Esophagus muscularis mucosa (tissue), 3 donors: ENCODE data around the gene C12orf57.

Source experiments
- EP300 ChIP-seq: sonication (generic); formaldehyde crosslinking; IDR thresholded peaks from one replicate; pipeline ENCODE4 v1.6.1; 2017; ENCODE audit warnings: antibody characterized with exemption
- POLR2A ChIP-seq: fragments of 450-650 bp; IDR thresholded peaks from one replicate; pipeline ENCODE4 v1.6.1; 2017; ENCODE audit warnings: antibody characterized with exemption, moderate library complexity, mild to moderate bottlenecking, low read depth
- POLR2AphosphoS5 ChIP-seq, 2 donors: sonication (generic); formaldehyde crosslinking; IDR thresholded peaks; one replicate each; pipeline ENCODE4 v1.6.1; 2017; ENCODE audit warnings: antibody characterized with exemption in 2 of 2

GRCh38 chr12:6961278-6961694 is 17.5 kb downstream of the C12orf57 start:
- TF ChIP-seq POLR2AphosphoS5 (IDR thresholded peaks at IDR 0.05), result peak in 1 of 2 donors; percentile 19
- no peak for TF ChIP-seq POLR2A
- no peak for TF ChIP-seq EP300
